ENCODE measurements around the gene KMT2A.

The KMT2A gene

DNA sequence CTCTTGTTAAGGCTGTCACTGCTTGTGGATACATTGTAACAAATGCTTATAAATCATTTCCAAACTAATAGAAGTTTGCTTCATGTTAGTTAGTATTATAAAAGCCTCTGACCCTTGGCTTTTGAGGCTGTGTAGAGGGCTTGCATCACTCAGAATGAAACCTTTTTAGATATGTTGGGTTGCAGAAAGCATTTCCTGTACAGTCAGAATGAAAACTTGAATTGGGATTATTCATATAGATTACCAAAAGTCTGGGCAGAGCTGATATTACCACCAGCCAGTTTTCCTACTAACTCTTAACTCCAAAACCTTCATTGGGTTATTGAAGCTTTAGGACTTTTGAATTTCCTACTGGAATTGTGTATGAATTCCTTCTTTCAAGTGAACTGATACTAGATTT is 12.0 kb downstream of the KMT2A start:
- ATAC-seq (ENCODE audit: insufficient read depth, low read depth), result no peak
- no peak for DNase-seq
- Histone ChIP-seq H3K9me3 (ENCODE audit: insufficient read depth, low read length, severe bottlenecking) (no peaks in the 10 kb centered on the region), H2AFZ (ENCODE audit: low read depth, low read length) (no peak overlapping the region), H3K36me3 (ENCODE audit: insufficient read depth, low read length) (peaks cover 67% of the 10 kb centered on the region), H4K20me1 (ENCODE audit: insufficient read depth, low read length) (peaks cover 86% of the 10 kb centered on the region), H3K4me1 (ENCODE audit: insufficient read depth, low read length) (peaks cover under 1% of the 10 kb centered on the region; the same call in 1 of the 2 replicates), H3K27ac (ENCODE audit: low read length) (no peak overlapping the region), H3K79me2 (ENCODE audit: insufficient read depth, low read length) (peaks cover 98% of the 10 kb centered on the region), H3K4me3 (ENCODE audit: low read depth in 1 of 2, low read length in 2 of 2) (no peak overlapping the region), H3K4me2 (ENCODE audit: insufficient read depth, low read length) (no peak overlapping the region), H3K9ac (ENCODE audit: low read depth, low read length) (no peak overlapping the region), H3K27me3 (ENCODE audit: insufficient read depth, low read length, poor library complexity) (no peaks in the 10 kb centered on the region)
- TF ChIP-seq EZH2 (IDR thresholded peaks at IDR 0.05; ENCODE audit: borderline replicate concordance, low read depth, low read length, severe bottlenecking), result no peak
- TF ChIP-seq, protein P1, sequence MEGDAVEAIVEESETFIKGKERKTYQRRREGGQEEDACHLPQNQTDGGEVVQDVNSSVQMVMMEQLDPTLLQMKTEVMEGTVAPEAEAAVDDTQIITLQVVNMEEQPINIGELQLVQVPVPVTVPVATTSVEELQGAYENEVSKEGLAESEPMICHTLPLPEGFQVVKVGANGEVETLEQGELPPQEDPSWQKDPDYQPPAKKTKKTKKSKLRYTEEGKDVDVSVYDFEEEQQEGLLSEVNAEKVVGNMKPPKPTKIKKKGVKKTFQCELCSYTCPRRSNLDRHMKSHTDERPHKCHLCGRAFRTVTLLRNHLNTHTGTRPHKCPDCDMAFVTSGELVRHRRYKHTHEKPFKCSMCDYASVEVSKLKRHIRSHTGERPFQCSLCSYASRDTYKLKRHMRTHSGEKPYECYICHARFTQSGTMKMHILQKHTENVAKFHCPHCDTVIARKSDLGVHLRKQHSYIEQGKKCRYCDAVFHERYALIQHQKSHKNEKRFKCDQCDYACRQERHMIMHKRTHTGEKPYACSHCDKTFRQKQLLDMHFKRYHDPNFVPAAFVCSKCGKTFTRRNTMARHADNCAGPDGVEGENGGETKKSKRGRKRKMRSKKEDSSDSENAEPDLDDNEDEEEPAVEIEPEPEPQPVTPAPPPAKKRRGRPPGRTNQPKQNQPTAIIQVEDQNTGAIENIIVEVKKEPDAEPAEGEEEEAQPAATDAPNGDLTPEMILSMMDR (IDR thresholded peaks at IDR 0.05; ENCODE audit: borderline replicate concordance, extremely low read depth, low read length, poor library complexity, severe bottlenecking), result no peak

DNA sequence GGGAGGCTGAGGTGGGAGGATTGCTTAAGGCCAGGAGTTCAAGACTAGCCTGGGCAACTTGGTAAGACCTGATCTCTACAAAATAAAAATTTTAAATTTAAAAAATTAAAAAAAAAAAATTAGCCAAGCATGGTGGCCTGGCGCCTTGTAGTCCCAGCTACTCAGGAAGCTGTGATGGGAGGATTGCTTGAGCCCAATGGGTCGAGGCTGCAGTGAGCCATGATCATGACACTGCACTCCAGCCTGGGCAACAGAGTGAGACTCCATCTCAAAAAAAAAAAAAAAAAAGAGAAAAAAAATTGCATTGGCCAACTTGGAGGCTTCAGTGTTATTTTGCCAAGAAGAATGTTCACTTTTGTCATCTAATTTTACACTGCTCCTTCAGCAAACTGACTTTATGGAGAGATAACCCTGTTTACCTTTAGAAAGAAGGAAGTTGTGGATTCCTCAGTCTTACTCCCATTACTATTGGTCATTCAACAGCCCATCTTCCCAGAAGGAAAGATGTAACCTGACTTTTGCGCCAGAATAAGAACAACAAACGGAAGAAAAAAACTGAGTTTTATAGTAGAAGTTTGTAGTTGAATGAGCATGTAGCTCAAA is 13.1 kb downstream of the KMT2A start:
- H3K27me3 ChIP-seq (ENCODE audit: insufficient read depth, low read length, poor library complexity), result no peaks in the 10 kb centered on the region

DNA sequence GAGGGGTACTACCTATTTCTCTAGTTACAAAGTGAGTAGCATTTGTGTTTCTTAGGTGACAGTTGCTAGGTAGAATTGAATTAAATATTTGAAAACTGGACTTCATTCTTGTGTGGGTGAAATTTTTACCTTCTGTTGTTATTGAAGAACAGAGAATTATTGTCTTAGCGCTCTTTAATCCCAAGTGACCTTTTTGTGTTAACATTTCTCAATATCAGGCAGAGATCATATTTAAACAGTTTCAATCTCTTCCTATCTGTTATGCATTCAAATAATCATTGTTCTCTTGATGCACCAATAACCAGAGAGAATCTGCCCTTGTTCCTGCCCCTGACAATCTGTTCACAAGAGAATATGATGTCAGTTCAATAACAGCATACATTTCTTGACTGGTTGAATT is 14.2 kb downstream of the KMT2A start:
- no peak overlapping the region for H2AFZ ChIP-seq (ENCODE audit: low read depth, low read length)
- H3K27ac ChIP-seq (ENCODE audit: low read length), result no peak overlapping the region
- no peak overlapping the region for H3K9ac ChIP-seq (ENCODE audit: low read depth, low read length)
- H3K4me3 ChIP-seq (ENCODE audit: low read depth in 1 of 2, low read length in 2 of 2), result no peak overlapping the region
- no peaks in the 10 kb centered on the region for H3K27me3 ChIP-seq (ENCODE audit: insufficient read depth, low read length, poor library complexity)
- peaks cover 59% of the 10 kb centered on the region for H3K36me3 ChIP-seq (ENCODE audit: insufficient read depth, low read length)
- no peaks in the 10 kb centered on the region for H3K4me1 ChIP-seq (ENCODE audit: insufficient read depth, low read length)
- no peak for TF ChIP-seq EZH2 (IDR thresholded peaks at IDR 0.05; ENCODE audit: borderline replicate concordance, low read depth, low read length, severe bottlenecking)
- TF ChIP-seq, protein P1 (IDR thresholded peaks at IDR 0.05; ENCODE audit: borderline replicate concordance, extremely low read depth, low read length, poor library complexity, severe bottlenecking), result no peak
- DNase-seq (no peak), ATAC-seq (ENCODE audit: insufficient read depth, low read depth) (no peak)
- peaks cover 98% of the 10 kb centered on the region for H3K79me2 ChIP-seq (ENCODE audit: insufficient read depth, low read length)
- peaks cover 85% of the 10 kb centered on the region for H4K20me1 ChIP-seq (ENCODE audit: insufficient read depth, low read length)
- H3K9me3 ChIP-seq (ENCODE audit: insufficient read depth, low read length, severe bottlenecking), result no peaks in the 10 kb centered on the region
- H3K4me2 ChIP-seq (ENCODE audit: insufficient read depth, low read length), result no peak overlapping the region

More for the DNA sequence above, 13.1 kb downstream of the KMT2A start:
- Histone ChIP-seq H3K9ac (ENCODE audit: low read depth, low read length) (no peak overlapping the region), H3K4me2 (ENCODE audit: insufficient read depth, low read length) (no peak overlapping the region), H3K79me2 (ENCODE audit: insufficient read depth, low read length) (peaks cover 98% of the 10 kb centered on the region), H3K4me1 (ENCODE audit: insufficient read depth, low read length) (no peaks in the 10 kb centered on the region), H4K20me1 (ENCODE audit: insufficient read depth, low read length) (peaks cover 86% of the 10 kb centered on the region), H2AFZ (ENCODE audit: low read depth, low read length) (no peak overlapping the region), H3K4me3 (ENCODE audit: low read depth in 1 of 2, low read length in 2 of 2) (no peak overlapping the region), H3K27ac (ENCODE audit: low read length) (no peak overlapping the region), H3K36me3 (ENCODE audit: insufficient read depth, low read length) (peaks cover 63% of the 10 kb centered on the region), H3K9me3 (ENCODE audit: insufficient read depth, low read length, severe bottlenecking) (no peaks in the 10 kb centered on the region)
- ATAC-seq (ENCODE audit: insufficient read depth, low read depth), result no peak
- TF ChIP-seq EZH2 (IDR thresholded peaks at IDR 0.05; ENCODE audit: borderline replicate concordance, low read depth, low read length, severe bottlenecking), result no peak
- TF ChIP-seq, protein P1 (IDR thresholded peaks at IDR 0.05; ENCODE audit: borderline replicate concordance, extremely low read depth, low read length, poor library complexity, severe bottlenecking), result no peak
- DNase-seq, result no peak

Measured in DND-41 (cell line).